ENCODE measurements around the gene CTRB1. TPM values are rescaled to one million over a fixed set of nuclear protein-coding genes. Genes with fewer than 3 reads are reported as not detected.
"Not testable (repeated sequence)": the region's sequence is repeated elsewhere in the genome, so short reads cannot be mapped to it uniquely, and the experiment has no call there.

Gene CTRB1
- polyA plus RNA-seq, 3 donors: not detected

GRCh38 chr16:75203667-75204409 is 14.9 kb upstream of the CTRB1 start:
- DNase-seq (ENCODE audit: low read depth in 3 of 3, low spot score in 2 of 3): no peak

- no peak for DNase-seq (ENCODE audit: low read depth in 3 of 3, low spot score in 2 of 3)
Observed at GRCh38 chr16:75204410-75204758, 14.4 kb upstream of the CTRB1 start.

GRCh38 chr16:75204905-75205304 is 13.9 kb upstream of the CTRB1 start:
- not testable (repeated sequence) for DNase-seq (ENCODE audit: low read depth in 3 of 3, low spot score in 2 of 3)

GRCh38 chr16:75205438-75205837 is 13.3 kb upstream of the CTRB1 start:
- DNase-seq (ENCODE audit: low read depth in 3 of 3, low spot score in 2 of 3): not testable (repeated sequence)

DNA sequence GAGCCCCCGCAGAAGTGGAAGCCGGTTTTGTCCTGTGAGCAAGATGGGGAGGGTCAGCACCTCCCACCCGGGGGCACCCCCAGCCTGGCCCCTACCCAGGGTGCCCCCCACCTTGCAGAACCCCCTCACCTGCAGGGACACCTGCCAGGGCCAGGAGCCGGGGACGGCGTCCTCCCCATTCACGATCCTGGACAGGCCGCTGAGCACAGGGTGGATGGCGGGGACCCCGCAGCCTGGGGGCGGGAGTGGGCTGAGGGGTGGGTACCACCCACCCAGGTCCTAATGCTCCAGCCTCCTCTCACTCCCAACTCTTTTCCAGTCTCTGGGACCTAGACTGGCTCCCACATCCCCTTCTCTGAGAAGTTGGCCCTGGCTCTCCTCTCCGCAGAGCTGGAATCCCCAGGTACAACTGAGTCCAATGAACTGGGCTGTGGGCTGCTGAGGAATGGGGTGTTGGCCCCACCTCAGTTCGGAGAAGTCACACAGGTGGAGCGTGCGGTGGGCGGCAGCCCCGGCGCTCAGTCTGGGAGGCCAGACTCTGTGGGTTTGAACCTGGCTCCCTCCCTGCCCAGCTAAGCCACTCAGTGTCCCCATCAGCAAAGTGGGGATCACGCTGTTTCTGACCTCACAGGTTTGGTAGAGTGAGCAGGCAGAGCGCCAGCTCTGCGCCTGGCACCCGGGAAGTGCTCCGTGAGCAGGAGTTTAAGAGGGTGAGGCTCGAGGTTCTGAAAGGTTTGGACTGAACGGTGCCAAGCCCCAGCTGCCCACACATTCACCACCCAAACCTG is 12.6 kb upstream of the CTRB1 start:
- DNase-seq (ENCODE audit: low read depth in 3 of 3, low spot score in 2 of 3): not testable (repeated sequence)

DNA sequence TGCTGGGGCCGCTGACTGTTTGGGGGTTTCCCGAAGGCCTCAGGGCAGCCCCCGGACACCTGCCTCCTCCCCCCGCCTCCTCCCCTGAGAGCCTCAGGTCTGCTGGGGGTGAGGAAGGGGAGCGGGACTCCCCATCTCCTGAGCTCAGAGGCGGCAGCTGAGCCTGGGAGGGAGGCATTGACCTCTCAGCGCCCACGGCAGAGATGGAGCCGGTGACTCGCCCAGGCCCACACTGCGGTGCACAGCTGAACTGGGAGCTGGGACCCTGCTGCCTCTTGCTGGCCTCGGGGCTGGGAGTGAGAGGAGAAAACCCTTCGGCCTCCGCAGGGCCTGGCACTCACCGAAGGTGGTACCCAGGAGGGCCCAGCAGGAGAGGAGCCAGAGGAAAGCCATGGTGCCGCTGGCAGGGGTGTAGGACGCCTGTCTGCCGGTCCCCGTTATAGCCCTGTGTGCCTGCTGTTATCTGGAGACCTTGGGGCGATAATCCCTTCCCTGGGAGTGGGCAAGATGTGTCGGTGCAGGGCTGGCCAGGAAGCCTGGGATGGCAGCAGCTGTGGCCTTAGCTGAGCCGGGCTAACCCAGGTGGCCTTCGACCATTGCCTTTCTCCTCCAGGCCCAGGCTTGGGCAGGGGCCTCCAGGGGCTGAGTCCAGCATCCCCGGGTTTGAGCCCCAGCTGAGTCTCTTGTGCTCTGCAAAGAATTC is 11.9 kb upstream of the CTRB1 start, which contains the start of gene CTRB2:
Gene CTRB2 (minus strand): TSS at position 413 of the 703 bp plus-strand sequence. CDS start 20 bp downstream, at position 393.
- no peak for DNase-seq (ENCODE audit: low read depth in 3 of 3, low spot score in 2 of 3)

DNA sequence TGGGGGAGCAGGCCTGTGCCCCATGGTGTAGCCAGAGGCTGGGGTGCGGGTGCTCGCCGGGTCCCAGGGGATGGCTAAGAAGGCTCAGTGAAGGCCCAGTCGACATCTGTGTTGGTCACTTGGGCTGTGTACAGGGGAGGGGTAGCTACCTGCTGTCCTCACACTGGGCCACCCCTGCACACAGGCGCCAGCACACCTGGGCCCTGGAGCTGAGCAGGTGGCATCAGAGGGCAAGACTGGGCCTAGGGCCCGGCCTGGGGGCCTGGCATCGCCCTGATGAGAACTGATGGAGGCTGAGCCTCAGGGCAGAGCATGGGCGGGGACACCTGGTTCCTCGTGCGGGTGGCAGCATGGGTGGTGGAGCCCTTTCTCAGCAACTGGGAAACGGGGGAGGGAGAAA is 11.0 kb upstream of the CTRB1 start:
- no peak for DNase-seq (ENCODE audit: low read depth in 3 of 3, low spot score in 2 of 3)

DNA sequence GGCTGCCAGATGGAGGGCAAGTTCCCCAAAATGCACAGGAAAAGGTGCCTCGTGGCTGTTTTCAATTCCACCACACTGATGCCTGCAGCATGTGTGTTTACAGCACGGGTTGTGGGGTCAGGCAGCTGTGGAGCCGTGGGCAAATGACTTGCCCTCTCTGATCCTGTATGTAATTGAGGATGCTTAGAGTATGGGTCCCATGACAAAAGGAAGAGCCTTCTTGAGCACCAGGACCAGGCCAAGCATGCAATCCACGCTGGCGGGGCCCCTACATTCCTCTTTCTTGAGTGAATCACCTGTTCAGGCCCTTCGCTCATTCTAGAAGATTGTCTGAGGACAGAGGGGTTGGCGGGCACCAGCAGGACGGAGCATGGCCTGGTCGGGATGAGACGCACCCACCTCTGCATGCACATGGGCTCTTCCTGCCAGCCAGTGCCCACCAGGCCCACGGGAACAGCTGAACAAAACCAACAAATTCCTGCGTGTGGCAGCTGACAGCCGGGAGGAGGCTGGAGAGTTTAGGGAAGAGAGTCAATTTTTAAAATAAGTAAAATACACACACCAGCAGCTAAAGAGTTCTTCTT is 10.5 kb upstream of the CTRB1 start:
- DNase-seq (ENCODE audit: low read depth in 3 of 3, low spot score in 2 of 3): no peak

DNA sequence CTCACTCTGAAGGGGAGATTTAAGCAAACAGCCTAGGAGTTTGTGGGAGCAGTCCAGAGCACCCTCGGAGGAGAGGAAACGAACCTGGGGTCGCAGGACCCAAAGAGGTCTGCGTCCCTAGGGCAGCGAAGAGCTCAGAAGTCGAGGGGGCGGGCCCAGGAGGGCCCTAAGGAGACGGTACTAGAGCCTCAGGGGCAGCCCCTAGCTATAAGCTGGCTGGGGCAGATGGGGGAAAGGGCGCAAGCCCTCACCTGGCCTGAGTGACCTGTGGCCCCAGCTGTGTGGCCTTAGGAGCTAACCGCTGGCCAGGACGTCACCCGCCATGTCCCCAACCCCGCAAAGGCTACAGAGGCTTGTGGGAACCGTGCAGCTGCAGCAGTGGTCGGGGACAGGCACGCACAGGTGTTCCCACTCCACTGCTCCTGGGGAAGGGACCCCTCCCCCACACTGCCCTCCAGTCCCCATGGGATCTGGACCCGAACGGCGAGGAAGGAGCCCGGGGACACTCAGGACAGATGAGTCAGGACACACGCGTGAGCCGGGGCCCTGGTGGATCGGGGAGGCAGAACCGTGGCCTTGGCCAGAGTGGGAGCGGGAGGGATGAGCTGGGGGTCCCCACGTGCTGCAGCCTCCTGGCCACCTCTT is 9.8 kb upstream of the CTRB1 start:
- no peak for DNase-seq (ENCODE audit: low read depth in 3 of 3, low spot score in 2 of 3)

DNA sequence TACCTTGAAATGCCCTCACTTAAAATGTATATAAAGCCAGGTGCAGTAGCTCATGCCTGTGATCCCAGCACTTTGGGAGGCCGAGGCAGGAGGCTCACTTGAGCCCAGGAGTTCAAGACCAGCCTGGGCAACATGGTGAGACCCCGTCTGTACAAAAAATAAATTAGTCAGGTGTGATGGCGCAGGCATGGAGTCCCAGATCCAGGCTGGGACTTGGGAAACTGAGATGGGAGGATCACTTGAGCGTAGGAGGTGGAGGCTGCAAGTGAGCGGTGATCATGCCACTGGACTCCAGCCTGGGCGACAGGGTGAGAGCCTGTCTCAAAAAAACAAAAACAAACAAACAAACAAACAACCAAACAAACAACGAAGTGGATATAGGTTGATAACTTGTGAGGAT is 9.3 kb upstream of the CTRB1 start:
- DNase-seq (ENCODE audit: low read depth in 3 of 3, low spot score in 2 of 3): not testable (repeated sequence)

DNA sequence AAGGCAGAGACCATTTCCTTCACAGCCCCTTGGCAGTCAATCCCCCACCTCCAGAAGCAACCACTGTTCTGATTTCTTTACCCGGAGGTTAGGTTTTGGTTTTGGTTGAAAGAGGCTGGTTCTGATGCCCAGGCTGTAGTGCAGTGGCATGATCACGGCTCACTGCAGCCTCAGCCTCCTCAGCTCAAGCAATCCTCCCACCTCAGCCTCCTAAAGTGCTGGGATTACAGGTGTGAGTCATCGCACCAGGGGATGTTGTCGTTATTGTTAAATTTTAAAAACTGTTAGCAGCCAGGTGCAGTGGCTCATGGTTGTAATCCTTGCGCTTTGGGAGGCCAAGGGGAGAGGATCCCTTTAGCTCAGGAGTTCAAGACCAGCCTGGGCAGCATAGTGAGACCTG is 8.8 kb upstream of the CTRB1 start:
- DNase-seq (ENCODE audit: low read depth in 3 of 3, low spot score in 2 of 3): no peak

GRCh38 chr16:75211286-75211685 is 7.5 kb upstream of the CTRB1 start:
- not testable (repeated sequence) for DNase-seq (ENCODE audit: low read depth in 3 of 3, low spot score in 2 of 3)

DNA sequence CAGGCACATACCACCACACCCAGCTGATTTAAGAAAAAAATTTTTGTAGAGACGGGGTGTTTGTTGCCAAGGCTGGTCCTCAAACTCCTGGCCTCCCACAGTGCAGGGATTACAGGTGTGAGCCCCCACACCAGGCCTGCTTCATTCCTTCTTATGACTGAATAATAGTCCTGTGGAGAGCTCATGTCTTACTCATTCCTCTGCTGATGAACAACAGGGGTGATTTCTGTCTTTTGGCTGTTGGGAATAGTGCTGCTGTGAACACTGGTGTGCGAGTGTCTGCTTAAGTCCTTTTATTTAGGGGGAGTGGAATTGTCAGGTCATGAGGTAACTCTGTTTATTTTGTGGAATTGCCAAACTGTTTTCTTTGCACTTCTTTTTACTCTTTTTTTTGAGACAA is 2.7 kb upstream of the CTRB1 start:
- no peak for DNase-seq (ENCODE audit: low read depth in 3 of 3, low spot score in 2 of 3)

- DNase-seq (ENCODE audit: low read depth in 3 of 3, low spot score in 2 of 3): no peak
Observed at GRCh38 chr16:75216576-75216975, 2.2 kb upstream of the CTRB1 start.

DNA sequence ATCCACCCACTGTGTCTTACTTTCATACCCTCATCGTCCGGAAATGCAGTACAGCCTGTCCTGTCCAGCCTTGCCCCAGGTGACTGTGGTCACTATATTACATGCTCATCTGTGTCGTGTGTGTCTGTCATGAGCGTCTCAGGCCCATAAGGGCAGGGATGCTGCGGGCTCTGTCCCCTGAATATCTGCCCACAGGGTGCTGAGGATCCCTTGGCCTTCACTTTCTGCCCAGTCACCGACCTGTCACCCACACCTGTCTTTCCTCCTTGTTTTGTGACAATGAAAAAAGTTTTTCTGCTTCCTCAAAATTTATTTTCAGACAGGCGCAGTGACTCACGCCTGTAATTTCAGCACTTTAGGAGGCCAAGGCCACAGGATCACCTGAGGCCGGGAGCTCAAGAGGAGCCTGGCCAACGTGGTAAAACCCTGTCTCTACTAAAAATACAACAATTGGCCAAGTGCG is 1.4 kb upstream of the CTRB1 start:
- no peak for DNase-seq (ENCODE audit: low read depth in 3 of 3, low spot score in 2 of 3)

DNA sequence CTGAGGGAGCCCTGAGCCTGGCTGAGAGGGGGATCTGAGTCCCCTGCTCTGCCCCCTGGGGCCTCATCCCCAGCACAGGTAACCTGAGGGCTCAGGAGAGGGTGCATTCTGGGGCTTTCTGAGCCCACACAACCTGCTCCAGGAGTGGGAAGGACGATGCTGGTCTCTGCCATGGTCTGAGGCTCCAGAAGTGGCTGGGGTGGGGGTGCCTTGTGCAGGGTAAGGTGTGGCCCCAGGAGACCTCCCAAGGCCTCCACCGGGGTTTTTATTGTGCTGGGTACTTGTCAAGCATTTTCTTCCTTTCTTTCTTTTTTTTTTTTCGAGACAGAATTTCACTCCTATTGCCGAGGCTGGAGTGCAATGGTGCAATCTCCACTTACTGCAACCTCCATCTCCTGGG is 300 bp downstream of the CTRB1 start:
- no peak for DNase-seq (ENCODE audit: low read depth in 3 of 3, low spot score in 2 of 3)

DNA sequence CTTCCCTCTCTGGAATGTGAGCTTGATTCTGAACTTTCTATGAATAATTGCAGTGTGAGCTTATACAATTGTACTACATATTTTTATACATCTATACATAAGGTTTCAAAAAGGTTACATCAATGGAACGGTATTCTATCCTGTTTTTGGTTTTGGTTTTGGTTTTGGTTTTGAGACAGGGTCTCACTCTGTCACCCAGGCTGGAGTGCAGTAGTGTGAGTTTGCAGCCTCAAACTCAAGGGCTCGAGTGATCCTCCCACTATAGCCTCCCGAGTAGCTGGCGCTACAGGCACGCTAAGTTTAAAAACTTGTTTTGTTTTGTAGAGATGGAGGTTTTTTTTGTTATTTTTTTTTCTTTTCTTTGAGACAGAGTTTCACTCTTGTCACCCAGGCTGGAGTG is 1.1 kb downstream of the CTRB1 start:
- no peak for DNase-seq (ENCODE audit: low read depth in 3 of 3, low spot score in 2 of 3)

DNA sequence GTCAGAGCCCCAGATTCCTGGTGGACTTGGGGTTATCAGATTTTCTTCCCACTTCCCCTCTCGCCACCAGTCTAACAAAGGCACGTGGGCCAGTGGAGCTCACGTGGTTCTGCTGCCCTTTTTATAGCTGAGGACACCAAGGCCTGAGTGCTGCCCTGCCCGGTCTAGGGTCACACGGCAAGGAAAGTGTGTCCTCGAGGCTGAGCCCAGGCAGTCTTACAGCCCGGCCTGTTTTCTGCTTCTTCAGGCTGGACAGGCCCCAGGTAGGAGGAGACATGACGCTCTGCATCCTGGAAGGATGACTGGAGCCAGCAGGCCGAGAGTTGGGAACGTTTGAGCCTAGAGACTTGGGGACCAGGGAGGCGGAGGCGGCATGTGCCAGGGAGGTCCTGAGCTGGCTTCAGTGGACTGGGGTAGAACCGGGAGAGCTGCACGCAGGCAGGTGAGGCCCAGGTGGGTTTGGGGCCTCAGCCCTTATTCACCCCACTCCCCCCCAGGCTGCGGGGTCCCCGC is 3.5 kb downstream of the CTRB1 start:
- DNase-seq (ENCODE audit: low read depth in 3 of 3, low spot score in 2 of 3): no peak

DNA sequence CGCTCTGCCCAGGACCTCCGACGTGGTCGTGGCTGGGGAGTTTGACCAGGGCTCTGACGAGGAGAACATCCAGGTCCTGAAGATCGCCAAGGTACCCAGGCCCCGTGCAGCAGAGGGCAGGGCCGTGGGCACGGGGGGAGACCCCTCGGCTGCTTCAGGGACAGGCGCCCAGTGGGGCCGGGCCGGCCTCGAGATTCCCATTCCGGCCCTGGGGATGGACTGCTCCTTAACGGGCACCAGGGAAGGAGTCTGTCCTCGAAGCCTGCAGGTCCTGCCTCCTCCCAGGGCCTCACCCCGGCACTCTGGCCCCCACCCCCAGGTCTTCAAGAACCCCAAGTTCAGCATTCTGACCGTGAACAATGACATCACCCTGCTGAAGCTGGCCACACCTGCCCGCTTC is 4.3 kb downstream of the CTRB1 start:
- not testable (repeated sequence) for DNase-seq (ENCODE audit: low read depth in 3 of 3, low spot score in 2 of 3)
